ENCODE measurements around the gene GPR139.

DNA sequence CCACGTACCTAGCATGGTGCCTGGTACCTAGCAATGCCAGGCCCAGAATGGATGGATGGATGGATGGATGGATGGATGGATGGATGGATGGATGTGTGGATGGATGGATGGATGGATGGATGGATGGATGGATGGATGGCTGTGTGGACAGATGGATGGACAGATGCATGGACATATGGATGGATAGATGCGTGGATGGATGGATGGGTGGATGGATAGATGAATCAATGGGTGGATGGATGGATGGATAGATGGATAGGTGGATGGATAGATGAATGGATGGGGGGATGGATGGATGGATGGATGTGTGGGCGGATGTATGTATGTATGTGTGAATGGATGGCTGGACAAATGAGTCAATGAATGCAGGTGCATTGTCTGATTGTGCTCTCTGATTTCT, 12.6 kb downstream of the GPR139 start:
- TF ChIP-seq, protein P1, sequence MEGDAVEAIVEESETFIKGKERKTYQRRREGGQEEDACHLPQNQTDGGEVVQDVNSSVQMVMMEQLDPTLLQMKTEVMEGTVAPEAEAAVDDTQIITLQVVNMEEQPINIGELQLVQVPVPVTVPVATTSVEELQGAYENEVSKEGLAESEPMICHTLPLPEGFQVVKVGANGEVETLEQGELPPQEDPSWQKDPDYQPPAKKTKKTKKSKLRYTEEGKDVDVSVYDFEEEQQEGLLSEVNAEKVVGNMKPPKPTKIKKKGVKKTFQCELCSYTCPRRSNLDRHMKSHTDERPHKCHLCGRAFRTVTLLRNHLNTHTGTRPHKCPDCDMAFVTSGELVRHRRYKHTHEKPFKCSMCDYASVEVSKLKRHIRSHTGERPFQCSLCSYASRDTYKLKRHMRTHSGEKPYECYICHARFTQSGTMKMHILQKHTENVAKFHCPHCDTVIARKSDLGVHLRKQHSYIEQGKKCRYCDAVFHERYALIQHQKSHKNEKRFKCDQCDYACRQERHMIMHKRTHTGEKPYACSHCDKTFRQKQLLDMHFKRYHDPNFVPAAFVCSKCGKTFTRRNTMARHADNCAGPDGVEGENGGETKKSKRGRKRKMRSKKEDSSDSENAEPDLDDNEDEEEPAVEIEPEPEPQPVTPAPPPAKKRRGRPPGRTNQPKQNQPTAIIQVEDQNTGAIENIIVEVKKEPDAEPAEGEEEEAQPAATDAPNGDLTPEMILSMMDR (IDR thresholded peaks at IDR 0.05): no peak
- no peak for TF ChIP-seq POLR2A (IDR thresholded peaks at IDR 0.05)
